Activated CD4-positive, alpha-beta T cell treated with anti-CD3 and anti-CD28 coated beads for 4 hours (primary cell): Measurements from ENCODE around the gene BAG5.

ENCODE experiments used
- DNase-seq, 2 donors: peaks; one replicate each; pipeline ENCODE4 v3.0.0-alpha.2; 2020

BAG5 gene

GRCh38 chr14:103563226-103563620, 766 bp upstream of the BAG5 start:
- peak in 1 of 2 donors; percentile 20 for DNase-seq

GRCh38 chr14:103562179-103562428, 353 bp downstream of the BAG5 start:
- no peak for DNase-seq

GRCh38 chr14:103561381-103562178, 877 bp downstream of the BAG5 start:
- peak; percentile 28 to 37 for DNase-seq

- no peak for DNase-seq
These were observed 1.8 kb downstream of the BAG5 start for GRCh38 chr14:103560691-103561090.

- DNase-seq: no peak
These were observed 2.7 kb downstream of the BAG5 start for GRCh38 chr14:103559766-103560165.

GRCh38 chr14:103558071-103558882, 4.2 kb downstream of the BAG5 start:
- DNase-seq: no peak

- DNase-seq: no peak
These were observed 5.3 kb downstream of the BAG5 start for GRCh38 chr14:103556946-103557758.

- DNase-seq: no peak
These were observed 6.7 kb downstream of the BAG5 start for GRCh38 chr14:103555559-103556337.

- no peak for DNase-seq
These were observed 9.6 kb downstream of the BAG5 start for GRCh38 chr14:103552846-103553210.

- DNase-seq: no peak
These were observed 10.2 kb downstream of the BAG5 start for GRCh38 chr14:103552011-103552845.

GRCh38 chr14:103551338-103551762, 11.1 kb downstream of the BAG5 start:
- no peak for DNase-seq

- no peak for DNase-seq
These were observed 11.8 kb downstream of the BAG5 start for GRCh38 chr14:103550451-103551337.

GRCh38 chr14:103549361-103550311, 12.8 kb downstream of the BAG5 start:
- no peak for DNase-seq

GRCh38 chr14:103548463-103549351, 13.8 kb downstream of the BAG5 start:
- no peak for DNase-seq

- DNase-seq: no peak
These were observed 14.5 kb downstream of the BAG5 start for GRCh38 chr14:103547941-103548462.

- no peak for DNase-seq
These were observed 15.0 kb downstream of the BAG5 start for GRCh38 chr14:103547455-103547940.

- peak; percentile 73 to 79 for DNase-seq
These were observed 15.6 kb downstream of the BAG5 start for GRCh38 chr14:103546652-103547454.
